HCT116 (cell line): Measurements from ENCODE around the gene DIAPH3.

Experiments
- CEBPB ChIP-seq: IDR thresholded peaks from 2 replicates; pipeline ENCODE4 v1.6.1; 2012; ENCODE audit warnings: low read depth
- ELF1 ChIP-seq: IDR thresholded peaks from 2 replicates; pipeline ENCODE4 v1.6.1; 2012; ENCODE audit warnings: low read depth, borderline replicate concordance

DNA sequence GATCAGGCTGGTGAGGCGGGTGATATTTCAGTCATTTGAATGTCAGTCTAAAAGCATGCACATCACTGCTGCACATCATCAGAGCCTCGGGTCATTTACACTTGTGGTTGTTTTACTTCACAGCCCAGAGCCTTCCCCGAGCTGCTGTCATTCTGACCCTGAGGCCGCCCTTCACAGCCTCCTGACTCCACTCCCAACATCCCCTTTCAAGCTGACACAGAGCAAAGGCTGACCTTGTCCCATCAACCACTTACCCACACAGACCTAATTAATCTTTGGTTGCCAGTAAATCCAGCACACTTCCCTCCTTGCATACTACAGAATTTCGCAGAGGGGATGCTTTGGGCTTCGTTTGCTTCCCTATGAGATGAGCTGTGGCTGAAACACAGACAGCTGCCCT lies 528.1 kb downstream of the DIAPH3 start:
- TF ChIP-seq ELF1: no peak
- TF ChIP-seq CEBPB: no peak
